NCI-H2171 treated with DMSO at 0.1 percent for 48 hours (cell line): ENCODE results near the gene ZNF253.
"Not testable (repeated sequence)": the region's sequence is repeated elsewhere in the genome, so short reads cannot be mapped to it uniquely, and the experiment has no call there.

Experiments
- DNase-seq: peaks from one replicate; lab custom pipeline; 2025; lab: John Stamatoyannopoulos, UW

ZNF253 gene

DNA sequence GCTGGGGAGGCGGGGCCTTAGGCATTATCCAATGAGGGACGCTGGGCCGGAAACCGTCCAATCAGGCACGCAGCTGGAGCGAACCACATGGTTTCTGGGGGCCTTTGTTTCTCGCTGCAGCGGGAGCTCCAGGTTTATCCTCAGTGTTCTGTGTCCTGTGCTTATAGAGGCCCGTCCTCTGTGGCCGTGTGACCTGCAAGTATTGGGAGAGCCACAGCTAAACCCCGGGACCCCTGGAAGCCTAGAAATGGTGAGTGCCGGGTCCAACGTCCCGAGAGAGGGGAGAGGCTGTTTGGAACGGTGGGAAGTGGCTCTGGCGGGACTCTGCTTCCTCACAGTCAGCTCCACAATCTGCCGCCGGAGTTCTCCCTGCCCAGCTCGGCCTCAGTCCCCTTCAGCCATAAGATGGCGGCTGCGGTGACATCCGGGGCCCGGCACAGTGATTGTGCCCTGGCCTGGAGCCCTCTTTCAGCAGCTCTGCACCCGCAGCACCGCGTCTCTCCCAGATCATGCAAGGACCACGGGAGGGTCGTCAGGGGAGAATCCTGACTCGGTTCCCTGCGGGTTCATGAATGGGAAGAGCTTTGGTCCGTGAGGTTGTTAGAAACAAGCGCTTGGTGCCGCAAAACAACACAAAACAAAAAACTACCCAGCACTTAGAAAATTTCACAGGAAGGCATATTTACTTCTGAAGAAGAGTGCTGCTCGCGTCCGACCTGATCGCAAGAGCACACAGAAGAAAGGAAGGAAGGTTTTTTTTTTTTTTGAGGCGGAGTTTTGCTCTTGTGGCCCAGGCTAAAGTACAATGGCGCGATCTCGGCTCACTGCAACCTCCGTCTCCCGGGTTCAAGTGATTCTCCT lies at the start of gene ZNF253:
Gene ZNF253 (plus strand): TSS at position 133 of the 861 bp plus-strand sequence. CDS start 115 bp downstream, at position 248.
- peak; percentile 97 for DNase-seq

DNA sequence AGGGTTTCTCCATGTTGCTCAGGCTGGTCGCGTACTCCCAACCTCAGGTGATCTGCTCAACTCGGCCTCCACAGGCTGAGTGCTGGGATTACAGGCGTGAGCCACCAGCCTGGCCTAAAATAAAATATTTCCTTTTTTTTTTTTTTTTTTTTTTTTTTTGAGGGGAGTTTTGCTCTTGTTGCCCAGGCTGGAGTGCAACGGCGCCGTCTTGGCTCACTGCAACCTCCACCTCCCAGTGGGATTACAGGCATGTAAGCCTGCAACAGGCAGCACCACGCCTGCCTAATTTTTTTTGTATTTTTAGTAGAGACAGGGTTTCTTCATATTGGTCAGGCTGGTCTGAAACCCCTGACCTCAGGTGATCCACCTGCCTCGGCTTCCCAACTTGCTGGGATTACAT lies 49.0 kb upstream of the ZNF253 start:
- no peak for DNase-seq

- no peak for DNase-seq
Measured at GRCh38 chr19:19817357-19817756, 48.3 kb upstream of the ZNF253 start.

DNA sequence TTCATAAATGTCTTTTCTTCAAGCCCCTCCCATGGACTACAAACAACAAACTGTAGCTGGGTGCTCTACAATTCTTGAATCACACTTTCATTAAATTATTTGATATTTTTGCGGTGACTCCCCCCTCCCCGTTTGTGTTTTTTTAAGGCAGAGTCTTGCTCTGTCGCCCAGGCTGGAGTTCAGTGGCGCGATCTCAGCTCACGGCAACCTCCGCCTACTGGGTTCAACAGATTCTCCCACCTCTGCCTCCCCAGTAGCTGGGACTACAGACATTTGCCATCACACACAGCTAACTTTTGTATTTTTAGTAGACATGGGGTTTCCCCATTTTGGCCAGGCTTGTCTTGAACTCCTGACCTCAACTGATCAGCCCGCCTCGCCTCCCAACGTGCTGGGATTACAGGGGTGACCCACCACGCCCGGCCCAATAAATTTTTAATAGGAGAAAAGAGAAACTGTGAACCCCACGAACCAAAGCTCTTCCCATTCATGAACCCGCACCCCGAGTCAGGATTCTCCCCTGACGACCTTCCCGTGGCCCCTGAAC lies 44.8 kb upstream of the ZNF253 start:
- no peak for DNase-seq

GRCh38 chr19:19821366-19821951 lies 44.2 kb upstream of the ZNF253 start, which contains the start of gene ZNF506:
Gene ZNF506 (minus strand): TSS chr19:19821750. CDS start chr19:19821603, 147 bp downstream.
- peak; percentile 96 for DNase-seq

GRCh38 chr19:19821976-19822375 lies 43.7 kb upstream of the ZNF253 start:
- not testable (repeated sequence) for DNase-seq

DNA sequence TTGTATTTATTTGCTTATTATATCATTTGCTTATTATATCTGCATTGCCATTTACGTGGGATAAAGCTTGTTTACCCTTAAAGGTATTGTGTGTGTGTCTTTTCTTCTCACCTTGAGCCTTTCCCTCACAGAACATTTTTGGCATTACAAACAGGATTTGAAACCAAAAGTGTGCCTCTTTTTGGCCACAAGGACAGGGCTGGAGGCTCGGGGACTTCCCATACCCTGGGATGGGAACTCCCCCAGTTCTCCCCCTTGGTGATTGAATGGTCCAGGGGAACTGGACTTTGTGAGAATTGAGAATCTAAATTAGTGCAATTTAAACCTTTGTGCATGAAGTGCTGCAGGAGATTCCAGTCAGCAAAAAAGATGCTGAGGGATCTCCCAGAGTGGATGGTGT lies 41.8 kb upstream of the ZNF253 start:
- no peak for DNase-seq

DNA sequence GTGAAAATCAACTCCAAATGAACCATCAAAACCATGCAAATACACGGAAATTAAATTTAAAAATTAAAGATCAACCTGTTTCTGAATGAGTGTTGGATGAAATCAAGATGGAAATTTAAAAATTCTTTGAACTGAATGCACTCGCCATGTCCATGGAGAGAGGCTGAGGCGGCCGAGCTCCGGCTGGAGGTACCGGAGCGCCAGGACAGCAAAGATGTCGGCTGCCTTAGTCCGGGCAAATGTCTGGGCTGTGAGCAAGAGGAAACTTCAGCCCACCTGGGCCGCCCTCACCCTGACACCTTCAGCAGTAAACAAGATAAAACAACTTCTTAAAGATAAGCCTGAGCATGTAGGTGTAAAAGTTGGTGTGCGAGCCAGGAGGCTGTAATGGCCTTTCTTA lies 38.8 kb upstream of the ZNF253 start:
- no peak for DNase-seq

GRCh38 chr19:19835560-19836038 lies 30.1 kb upstream of the ZNF253 start:
- DNase-seq: no peak

DNA sequence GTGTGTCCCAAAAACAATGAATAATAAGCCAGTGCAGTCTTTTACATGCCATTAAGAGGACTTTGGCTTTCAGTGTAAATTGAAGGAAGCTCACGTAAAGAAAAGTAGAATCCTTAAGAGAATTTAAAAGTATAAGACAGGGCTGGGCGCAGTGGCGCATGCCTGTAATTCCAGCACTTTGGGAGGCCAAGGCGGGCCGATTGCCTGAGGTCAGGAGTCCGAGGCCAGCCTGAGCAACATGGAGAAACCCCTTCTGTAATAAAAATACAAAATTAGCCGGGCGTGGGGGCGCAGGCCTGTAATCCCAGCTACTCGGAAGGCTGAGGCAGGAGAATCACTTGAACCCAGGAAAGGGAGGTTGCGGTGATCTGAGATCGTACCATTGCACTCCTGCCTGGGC lies 17.9 kb upstream of the ZNF253 start:
- DNase-seq: no peak

DNA sequence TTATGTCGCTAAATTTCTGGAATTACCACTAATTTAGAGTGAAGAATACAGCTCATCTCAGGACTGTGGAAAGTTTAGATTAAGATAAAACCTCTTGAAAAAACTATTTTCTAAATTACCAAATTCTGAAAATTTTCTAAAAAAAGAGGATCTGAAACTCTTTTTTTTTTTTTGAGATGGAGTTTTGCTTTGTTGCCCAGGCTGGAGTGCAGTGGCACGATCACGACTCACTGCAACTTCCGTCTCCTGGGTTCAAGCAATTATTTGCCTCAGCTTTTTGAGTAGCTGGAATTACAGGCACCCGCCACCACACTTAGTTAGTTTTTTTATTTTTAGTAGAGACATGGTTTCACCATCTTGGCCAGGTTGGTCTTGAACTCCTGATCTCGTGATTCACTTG lies 16.6 kb upstream of the ZNF253 start:
- DNase-seq: no peak

- DNase-seq: not testable (repeated sequence)
Measured at GRCh38 chr19:19851740-19852139, 13.9 kb upstream of the ZNF253 start.

DNA sequence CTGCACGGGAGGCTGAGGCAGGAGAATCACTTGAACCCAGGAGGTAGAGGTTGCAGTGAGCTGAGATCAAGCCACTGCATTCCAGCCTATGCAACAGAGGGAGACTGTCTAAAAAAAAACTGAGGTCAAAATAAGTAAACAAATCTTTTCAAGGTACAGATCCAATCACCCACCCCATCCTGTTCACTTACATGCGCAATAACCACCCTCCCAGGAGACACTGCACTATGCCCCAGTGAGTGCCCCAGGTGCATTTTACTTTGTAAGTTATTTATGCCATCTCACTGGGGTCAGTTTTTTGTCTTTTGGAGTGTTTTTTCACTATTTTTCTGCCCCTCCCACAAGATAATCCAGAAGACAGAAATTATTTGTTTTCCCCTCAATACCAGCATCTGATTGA lies 6.9 kb upstream of the ZNF253 start:
- no peak for DNase-seq

- DNase-seq: no peak
Measured at GRCh38 chr19:19860756-19861390, 4.8 kb upstream of the ZNF253 start.

DNA sequence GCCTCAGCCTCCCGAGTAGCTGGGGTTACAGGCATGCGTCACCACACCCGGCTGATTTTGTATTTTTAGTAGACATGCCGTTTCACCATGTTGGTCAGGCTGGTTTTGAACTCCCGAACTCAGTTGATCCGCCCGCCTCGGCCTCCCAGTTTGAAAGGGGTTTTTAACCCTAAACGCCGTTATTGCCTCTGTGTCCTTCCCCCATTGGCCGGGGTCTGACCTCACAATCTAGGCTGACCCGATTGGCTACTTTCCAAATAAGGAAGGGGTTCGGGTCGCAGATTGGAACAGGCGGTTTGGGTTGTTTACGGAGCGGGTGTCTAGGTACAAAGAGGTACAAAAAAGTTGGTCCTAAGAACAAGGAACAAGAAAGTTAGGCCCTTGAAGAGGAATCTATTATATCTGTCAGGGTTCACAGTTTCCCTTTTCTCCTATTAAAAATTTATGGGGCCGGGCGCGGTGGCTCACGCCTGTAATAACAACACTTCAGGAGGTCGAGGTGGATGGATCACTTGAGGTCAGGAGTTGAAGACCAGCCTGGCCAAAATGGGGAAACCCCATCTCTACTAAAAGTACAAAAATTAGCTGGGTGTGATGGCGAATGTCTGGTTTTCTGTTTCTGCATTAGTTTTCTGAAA lies 1.0 kb downstream of the ZNF253 start:
- no peak for DNase-seq

DNA sequence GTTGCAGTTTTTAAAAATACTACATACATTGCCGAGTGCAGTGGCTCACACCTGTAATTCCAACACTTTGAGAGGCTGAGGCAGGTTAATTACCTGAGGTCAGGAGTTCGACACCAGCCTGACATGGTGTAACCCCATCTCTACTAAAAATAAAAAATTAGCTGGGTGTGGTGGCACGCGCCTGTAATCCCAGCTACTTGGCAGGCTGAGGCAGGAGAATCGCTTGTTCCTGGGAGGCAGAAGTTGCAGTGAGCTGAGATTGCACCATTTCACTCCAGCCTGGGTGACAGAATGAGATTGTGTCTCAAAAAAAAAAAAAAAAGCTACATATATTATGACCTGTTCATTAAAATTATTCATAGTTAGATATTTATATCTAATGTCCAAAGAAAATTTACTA lies 4.4 kb downstream of the ZNF253 start:
- not testable (repeated sequence) for DNase-seq

DNA sequence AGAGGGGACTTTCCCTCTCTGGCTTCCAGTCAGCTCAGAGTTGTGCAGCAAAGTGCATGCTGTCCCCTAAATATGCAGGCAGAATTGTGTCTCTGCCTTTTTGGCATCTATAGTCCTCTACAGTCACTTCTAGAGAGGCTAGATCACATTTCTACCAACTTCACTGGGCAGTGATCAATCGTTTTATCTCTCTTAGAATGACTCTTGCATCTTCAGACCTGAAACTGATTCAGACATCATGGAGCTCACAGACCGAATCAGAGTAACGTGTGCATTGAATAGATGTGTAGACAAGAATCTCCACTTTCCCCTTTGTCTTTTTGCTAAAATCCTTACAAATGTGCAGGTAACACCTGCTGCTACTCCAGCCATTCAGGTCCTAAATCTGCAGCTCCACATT lies 6.2 kb downstream of the ZNF253 start:
- no peak for DNase-seq

DNA sequence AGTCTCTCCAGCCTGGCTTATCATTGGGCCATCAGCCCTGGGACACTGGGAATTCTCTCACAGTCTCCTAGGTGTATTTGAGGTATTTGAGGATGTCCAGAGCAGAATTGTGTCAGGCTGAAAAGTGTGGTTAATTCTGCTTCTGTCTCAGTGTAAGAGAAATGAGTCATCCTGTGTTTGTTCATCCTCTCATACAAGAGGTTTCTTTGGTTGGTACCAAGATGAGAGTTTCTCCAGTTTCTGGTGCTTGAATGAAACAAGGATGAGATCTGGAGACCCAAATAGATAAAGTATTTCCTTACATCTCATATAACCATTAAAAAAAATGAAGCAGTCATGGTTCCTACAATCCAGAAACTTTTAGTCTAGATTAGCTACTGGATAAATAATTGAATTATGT lies 7.7 kb downstream of the ZNF253 start:
- DNase-seq: no peak

GRCh38 chr19:19877724-19878123 lies 12.0 kb downstream of the ZNF253 start:
- DNase-seq: no peak

GRCh38 chr19:19884583-19884982 lies 18.9 kb downstream of the ZNF253 start:
- DNase-seq: no peak

GRCh38 chr19:19892055-19892941 lies 26.6 kb downstream of the ZNF253 start:
- not testable (repeated sequence) for DNase-seq
